GM18508 (cell line): ENCODE measurements around the gene LHFPL2.

Source experiments
- ATAC-seq: cut with Tn5 transposase; IDR thresholded peaks from one replicate; pipeline ENCODE4 v1.9.1; 2021; ENCODE audit warnings: moderate number of reproducible peaks; ENCODE audit not compliant: insufficient read depth, unreplicated experiment

LHFPL2 gene

GRCh38 chr5:78552729-78553342 is 95.7 kb downstream of the LHFPL2 start:
- no peak for ATAC-seq

- no peak for ATAC-seq
Observed at GRCh38 chr5:78550891-78551290, 97.7 kb downstream of the LHFPL2 start.

GRCh38 chr5:78549043-78549442 is 99.5 kb downstream of the LHFPL2 start:
- no peak for ATAC-seq

- ATAC-seq, result no peak
Observed at GRCh38 chr5:78547731-78548615, 100.6 kb downstream of the LHFPL2 start.

GRCh38 chr5:78547183-78547582 is 101.4 kb downstream of the LHFPL2 start:
- no peak for ATAC-seq

- no peak for ATAC-seq
Observed at GRCh38 chr5:78546276-78546996, 102.1 kb downstream of the LHFPL2 start.

GRCh38 chr5:78545406-78545805 is 103.2 kb downstream of the LHFPL2 start:
- no peak for ATAC-seq

- ATAC-seq, result no peak
Observed at GRCh38 chr5:78544561-78545201, 103.9 kb downstream of the LHFPL2 start.

GRCh38 chr5:78543916-78544315 is 104.7 kb downstream of the LHFPL2 start:
- ATAC-seq, result no peak

GRCh38 chr5:78543292-78543691 is 105.3 kb downstream of the LHFPL2 start:
- no peak for ATAC-seq

GRCh38 chr5:78542321-78542840 is 106.2 kb downstream of the LHFPL2 start:
- ATAC-seq, result no peak

GRCh38 chr5:78541086-78541654 is 107.4 kb downstream of the LHFPL2 start:
- no peak for ATAC-seq

- ATAC-seq, result no peak
Observed at GRCh38 chr5:78540335-78541085, 108.1 kb downstream of the LHFPL2 start.

- ATAC-seq, result no peak
Observed at GRCh38 chr5:78538240-78538850, 110.2 kb downstream of the LHFPL2 start.

GRCh38 chr5:78537821-78538220 is 110.8 kb downstream of the LHFPL2 start:
- ATAC-seq, result no peak

GRCh38 chr5:78537411-78537810 is 111.2 kb downstream of the LHFPL2 start:
- no peak for ATAC-seq

GRCh38 chr5:78536661-78537196 is 111.8 kb downstream of the LHFPL2 start:
- no peak for ATAC-seq

GRCh38 chr5:78534905-78535200 is 113.7 kb downstream of the LHFPL2 start:
- ATAC-seq, result no peak
